Hepatocyte (in vitro differentiated cells): ENCODE results near the gene RTL9. TPM values are rescaled to one million over a fixed set of nuclear protein-coding genes. Genes with fewer than 3 reads are reported as not detected.

Experiments used
- DNase-seq: peaks from one replicate; pipeline ENCODE4 v3.0.0-alpha.2; 2016; ENCODE audit warnings: low spot score
- H2AFZ ChIP-seq: fragments of 200-600 bp; sonication (generic); 2 replicates; pipeline ENCODE4 v1.6.0; 2016; ENCODE audit warnings: antibody characterized with exemption, mild to moderate bottlenecking
- H3K27ac ChIP-seq: fragments of 200-600 bp; sonication (generic); 2 replicates; pipeline ENCODE4 v1.5.1; 2016; ENCODE audit warnings: mild to moderate bottlenecking
- H3K27me3 ChIP-seq: fragments of 200-600 bp; sonication (generic); 2 replicates; pipeline ENCODE4 v1.6.1; 2016
- H3K36me3 ChIP-seq: fragments of 200-600 bp; sonication (generic); replicated peaks from 2 replicates; pipeline ENCODE4 v1.5.1; 2016; ENCODE audit warnings: low read depth; ENCODE audit not compliant: insufficient read depth
- H3K4me1 ChIP-seq: fragments of 200-600 bp; sonication (generic); 2 replicates; pipeline ENCODE4 v1.5.1; 2016; ENCODE audit warnings: mild to moderate bottlenecking, moderate library complexity; ENCODE audit not compliant: insufficient read depth
- H3K4me2 ChIP-seq: fragments of 200-600 bp; sonication (generic); 2 replicates; pipeline ENCODE4 v1.6.0; 2016
- H3K4me3 ChIP-seq: fragments of 200-600 bp; sonication (generic); 2 replicates; pipeline ENCODE4 v1.5.1; 2016; ENCODE audit warnings: mild to moderate bottlenecking
- H3K79me2 ChIP-seq: fragments of 200-600 bp; sonication (generic); 2 replicates; pipeline ENCODE4 v1.6.0; 2017; ENCODE audit warnings: mild to moderate bottlenecking
- H3K9me2 ChIP-seq: fragments of 200-600 bp; sonication (generic); replicated peaks from 2 replicates; pipeline ENCODE4 v1.6.0; 2017; ENCODE audit warnings: mild to moderate bottlenecking; ENCODE audit not compliant: insufficient read depth
- H3K9me3 ChIP-seq: fragments of 200-600 bp; sonication (generic); 2 replicates; pipeline ENCODE4 v1.5.1; 2016; ENCODE audit warnings: low read depth, mild to moderate bottlenecking
- H4K20me1 ChIP-seq: fragments of 200-600 bp; sonication (generic); 2 replicates; pipeline ENCODE4 v1.6.0; 2016; ENCODE audit warnings: mild to moderate bottlenecking; ENCODE audit not compliant: insufficient read depth, poor library complexity, severe bottlenecking
- CTCF ChIP-seq: fragments of 200-600 bp; sonication (generic); IDR thresholded peaks from 2 replicates; pipeline ENCODE4 v1.5.1; 2016; ENCODE audit warnings: antibody characterized with exemption, mild to moderate bottlenecking; ENCODE audit not compliant: poor library complexity
- EZH2 ChIP-seq: fragments of 200-600 bp; sonication (generic); IDR thresholded peaks from 2 replicates; pipeline ENCODE4 v1.6.1; 2016; ENCODE audit warnings: antibody characterized with exemption, mild to moderate bottlenecking, borderline replicate concordance
- EZH2phosphoT487 ChIP-seq: fragments of 200-600 bp; sonication (generic); IDR thresholded peaks from one replicate; pipeline ENCODE4 v1.6.1; 2018; ENCODE audit warnings: antibody characterized with exemption, mild to moderate bottlenecking, low read depth, moderate library complexity; ENCODE audit not compliant: unreplicated experiment, severe bottlenecking
- WGBS: methylation state at CpG from one replicate; pipeline ENCODE4 v1.1.6; 2016; ENCODE audit warnings: low lambda C conversion rate; ENCODE audit errors: missing lambda C conversion rate; 5-methylcytosine and 5-hydroxymethylcytosine counted together
- polyA plus RNA-seq: library from polyadenylated mRNA; unstranded; fragments of >200 nt; fragmentation: Nextera tagmentation; extraction: Ambion mirVana; gene quantifications from 2 replicates; pipeline ENCODE4 v1.2.1, GENCODE V29; 2016
- total RNA-seq: library from RNA; depleted of rRNA; stranded (reverse); fragments of >200 nt; gene quantifications from 2 replicates; pipeline ENCODE4 v1.2.3, GENCODE V29; 2014

The RTL9 gene
- total and polyA plus RNA-seq, 2 experiments from 2014 or later, result 0.65 to 2.9 TPM

GRCh38 chrX:110397339-110397738, 38.7 kb downstream of the RTL9 start:
- no peak for DNase-seq
- Histone ChIP-seq H3K9me2 (no peaks in the 10 kb centered on the region), H2AFZ (no peak overlapping the region), H3K36me3 (no peaks in the 10 kb centered on the region), H4K20me1 (no peaks in the 10 kb centered on the region), H3K9me3 (no peaks in the 10 kb centered on the region), H3K27me3 (no peaks in the 10 kb centered on the region), H3K4me3 (no peak overlapping the region), H3K27ac (peak overlapping the region; percentile 54), H3K4me1 (no peaks in the 10 kb centered on the region), H3K79me2 (no peaks in the 10 kb centered on the region), H3K4me2 (no peak overlapping the region)
- TF ChIP-seq CTCF, result no peak
- no peak for TF ChIP-seq EZH2
- TF ChIP-seq EZH2phosphoT487, result no peak

- Histone ChIP-seq H3K4me1 (no peaks in the 10 kb centered on the region), H3K27me3 (no peaks in the 10 kb centered on the region), H3K4me2 (no peak overlapping the region), H3K36me3 (no peaks in the 10 kb centered on the region), H3K79me2 (no peaks in the 10 kb centered on the region), H4K20me1 (no peaks in the 10 kb centered on the region), H3K4me3 (no peak overlapping the region), H3K27ac (peak overlapping the region; percentile 7), H2AFZ (no peak overlapping the region), H3K9me2 (no peaks in the 10 kb centered on the region), H3K9me3 (no peaks in the 10 kb centered on the region)
- DNase-seq, result no peak
- 69% methylated on average over 6 of the region's 6 CpGs for WGBS
- TF ChIP-seq EZH2 (no peak), EZH2phosphoT487 (no peak), CTCF (no peak)
These were observed 39.3 kb downstream of the RTL9 start for GRCh38 chrX:110397904-110398303.

- no peaks in the 10 kb centered on the region for H3K4me1 ChIP-seq
- no peaks in the 10 kb centered on the region for H3K9me2 ChIP-seq
- H3K27me3 ChIP-seq, result no peaks in the 10 kb centered on the region
- no peaks in the 10 kb centered on the region for H3K9me3 ChIP-seq
- DNase-seq, result no peak
- H3K36me3 ChIP-seq, result no peaks in the 10 kb centered on the region
- WGBS, result 67% methylated on average over 5 of the region's 5 CpGs
- no peaks in the 10 kb centered on the region for H3K79me2 ChIP-seq
- no peak overlapping the region for H2AFZ ChIP-seq
- no peaks in the 10 kb centered on the region for H4K20me1 ChIP-seq
- H3K27ac ChIP-seq, result no peak overlapping the region
- no peak overlapping the region for H3K4me2 ChIP-seq
- no peak for TF ChIP-seq CTCF
- no peak for TF ChIP-seq EZH2
- TF ChIP-seq EZH2phosphoT487, result no peak
- no peak overlapping the region for H3K4me3 ChIP-seq
These were observed 40.8 kb downstream of the RTL9 start for GRCh38 chrX:110399497-110399896.

GRCh38 chrX:110399966-110400365, 41.3 kb downstream of the RTL9 start:
- Histone ChIP-seq H3K27ac (no peak overlapping the region), H3K4me2 (no peak overlapping the region), H3K79me2 (no peaks in the 10 kb centered on the region), H3K9me2 (no peaks in the 10 kb centered on the region), H3K36me3 (no peaks in the 10 kb centered on the region), H2AFZ (no peak overlapping the region), H3K4me3 (no peak overlapping the region), H3K9me3 (no peaks in the 10 kb centered on the region), H4K20me1 (no peaks in the 10 kb centered on the region), H3K4me1 (no peaks in the 10 kb centered on the region), H3K27me3 (no peaks in the 10 kb centered on the region)
- WGBS, result 74% methylated on average over 3 of the region's 3 CpGs
- TF ChIP-seq CTCF, result no peak
- TF ChIP-seq EZH2phosphoT487, result no peak
- no peak for TF ChIP-seq EZH2
- DNase-seq, result no peak
